GM23338 (cell line): ENCODE data around the gene EDN2.

Source experiments
- CREB1 ChIP-seq: fragments of 250-450 bp; sonication (Bioruptor Pico); IDR thresholded peaks from 2 replicates; pipeline ENCODE4 v1.5.0; 2020; ENCODE audit warnings: low read depth, mild to moderate bottlenecking, moderate library complexity
- EZH2 ChIP-seq: fragments of 200-600 bp; sonication (generic); IDR thresholded peaks from one replicate; pipeline ENCODE4 v1.8.0; 2017; ENCODE audit warnings: antibody characterized with exemption, mild to moderate bottlenecking, low read depth; ENCODE audit not compliant: unreplicated experiment
- EZH2phosphoT487 ChIP-seq: fragments of 200-600 bp; sonication (generic); IDR thresholded peaks from one replicate; pipeline ENCODE4 v1.8.1; 2018; ENCODE audit warnings: antibody characterized with exemption; ENCODE audit not compliant: unreplicated experiment
- JUNB ChIP-seq: IDR thresholded peaks from one replicate; pipeline ENCODE4 v1.6.1; 2016; ENCODE audit warnings: antibody characterized with exemption; ENCODE audit not compliant: unreplicated experiment
- POLR2AphosphoS5 ChIP-seq: IDR thresholded peaks from 2 replicates; pipeline ENCODE4 v1.6.1; 2016; ENCODE audit warnings: antibody characterized with exemption, low read depth
- ZNF114 ChIP-seq: fragments of 250-450 bp; sonication (Bioruptor Pico); IDR thresholded peaks from 2 replicates; pipeline ENCODE4 v1.5.0; 2020; ENCODE audit warnings: mild to moderate bottlenecking, moderate library complexity
- ZNF462 ChIP-seq: fragments of 250-450 bp; sonication (Bioruptor Pico); IDR thresholded peaks from 2 replicates; pipeline ENCODE4 v1.5.0; 2020; ENCODE audit warnings: mild to moderate bottlenecking, moderate library complexity
- TF ChIP-seq, protein P1 (sequence below), 2 experiments: fragments of 200-600 bp in 1 of 2; sonication (generic) in 1 of 2; conservative IDR thresholded peaks; 2 replicates each; pipeline versions ENCODE4 v1.5.1 to v1.6.1; 2016 to 2017; ENCODE audit warnings: antibody characterized with exemption in 2 of 2, low read depth in 2 of 2, mild to moderate bottlenecking in 2 of 2, moderate library complexity in 1 of 2
- TF ChIP-seq, protein P2 (sequence below): IDR thresholded peaks from one replicate; pipeline ENCODE4 v1.6.1; 2018; ENCODE audit warnings: antibody characterized with exemption; ENCODE audit not compliant: unreplicated experiment
- TF ChIP-seq, protein P3 (sequence below): IDR thresholded peaks from 2 replicates; pipeline ENCODE4 v1.6.1; 2016; ENCODE audit warnings: antibody characterized with exemption

DNA sequence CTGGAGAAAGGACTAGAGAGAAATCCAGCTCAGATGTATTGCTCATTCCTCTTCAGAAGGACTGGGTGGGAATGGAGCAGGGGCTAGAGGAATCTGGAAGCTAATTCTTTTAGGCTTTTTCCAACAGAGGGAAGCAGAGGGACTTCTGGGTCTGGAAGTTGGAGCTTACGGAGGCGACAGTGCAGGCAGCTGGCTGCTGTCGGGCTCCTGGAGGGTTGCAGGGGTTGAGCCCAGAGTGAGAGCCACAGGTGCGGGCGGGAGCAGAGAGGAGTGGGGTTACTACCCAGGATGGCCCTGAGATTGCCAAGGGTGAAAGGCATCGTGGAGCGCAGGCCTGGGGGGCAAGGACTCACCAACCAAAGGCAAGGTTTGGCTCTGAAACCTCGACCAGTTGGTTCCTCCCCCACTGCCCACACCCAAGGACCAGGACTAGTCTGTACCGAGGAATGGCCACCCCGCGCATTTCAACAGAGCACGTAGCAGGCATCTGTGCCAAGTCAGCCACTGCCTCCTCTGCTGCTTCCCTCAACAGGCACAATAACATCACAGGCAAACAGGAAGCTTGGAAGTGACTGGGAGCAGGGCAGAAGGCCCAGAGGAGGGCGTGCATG is 22.7 kb upstream of the EDN2 start:
- TF ChIP-seq, protein P1, sequence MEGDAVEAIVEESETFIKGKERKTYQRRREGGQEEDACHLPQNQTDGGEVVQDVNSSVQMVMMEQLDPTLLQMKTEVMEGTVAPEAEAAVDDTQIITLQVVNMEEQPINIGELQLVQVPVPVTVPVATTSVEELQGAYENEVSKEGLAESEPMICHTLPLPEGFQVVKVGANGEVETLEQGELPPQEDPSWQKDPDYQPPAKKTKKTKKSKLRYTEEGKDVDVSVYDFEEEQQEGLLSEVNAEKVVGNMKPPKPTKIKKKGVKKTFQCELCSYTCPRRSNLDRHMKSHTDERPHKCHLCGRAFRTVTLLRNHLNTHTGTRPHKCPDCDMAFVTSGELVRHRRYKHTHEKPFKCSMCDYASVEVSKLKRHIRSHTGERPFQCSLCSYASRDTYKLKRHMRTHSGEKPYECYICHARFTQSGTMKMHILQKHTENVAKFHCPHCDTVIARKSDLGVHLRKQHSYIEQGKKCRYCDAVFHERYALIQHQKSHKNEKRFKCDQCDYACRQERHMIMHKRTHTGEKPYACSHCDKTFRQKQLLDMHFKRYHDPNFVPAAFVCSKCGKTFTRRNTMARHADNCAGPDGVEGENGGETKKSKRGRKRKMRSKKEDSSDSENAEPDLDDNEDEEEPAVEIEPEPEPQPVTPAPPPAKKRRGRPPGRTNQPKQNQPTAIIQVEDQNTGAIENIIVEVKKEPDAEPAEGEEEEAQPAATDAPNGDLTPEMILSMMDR (conservative IDR thresholded peaks at IDR 0.05; ENCODE audit: low read depth in 2 of 2): no peak
- TF ChIP-seq POLR2AphosphoS5 (no peak), CREB1 (CRISPR knock-in tag) (no peak), EZH2 (no peak), ZNF114 (CRISPR knock-in tag) (no peak), ZNF462 (CRISPR knock-in tag) (no peak), EZH2phosphoT487 (no peak), JUNB (no peak)
- TF ChIP-seq, protein P2, sequence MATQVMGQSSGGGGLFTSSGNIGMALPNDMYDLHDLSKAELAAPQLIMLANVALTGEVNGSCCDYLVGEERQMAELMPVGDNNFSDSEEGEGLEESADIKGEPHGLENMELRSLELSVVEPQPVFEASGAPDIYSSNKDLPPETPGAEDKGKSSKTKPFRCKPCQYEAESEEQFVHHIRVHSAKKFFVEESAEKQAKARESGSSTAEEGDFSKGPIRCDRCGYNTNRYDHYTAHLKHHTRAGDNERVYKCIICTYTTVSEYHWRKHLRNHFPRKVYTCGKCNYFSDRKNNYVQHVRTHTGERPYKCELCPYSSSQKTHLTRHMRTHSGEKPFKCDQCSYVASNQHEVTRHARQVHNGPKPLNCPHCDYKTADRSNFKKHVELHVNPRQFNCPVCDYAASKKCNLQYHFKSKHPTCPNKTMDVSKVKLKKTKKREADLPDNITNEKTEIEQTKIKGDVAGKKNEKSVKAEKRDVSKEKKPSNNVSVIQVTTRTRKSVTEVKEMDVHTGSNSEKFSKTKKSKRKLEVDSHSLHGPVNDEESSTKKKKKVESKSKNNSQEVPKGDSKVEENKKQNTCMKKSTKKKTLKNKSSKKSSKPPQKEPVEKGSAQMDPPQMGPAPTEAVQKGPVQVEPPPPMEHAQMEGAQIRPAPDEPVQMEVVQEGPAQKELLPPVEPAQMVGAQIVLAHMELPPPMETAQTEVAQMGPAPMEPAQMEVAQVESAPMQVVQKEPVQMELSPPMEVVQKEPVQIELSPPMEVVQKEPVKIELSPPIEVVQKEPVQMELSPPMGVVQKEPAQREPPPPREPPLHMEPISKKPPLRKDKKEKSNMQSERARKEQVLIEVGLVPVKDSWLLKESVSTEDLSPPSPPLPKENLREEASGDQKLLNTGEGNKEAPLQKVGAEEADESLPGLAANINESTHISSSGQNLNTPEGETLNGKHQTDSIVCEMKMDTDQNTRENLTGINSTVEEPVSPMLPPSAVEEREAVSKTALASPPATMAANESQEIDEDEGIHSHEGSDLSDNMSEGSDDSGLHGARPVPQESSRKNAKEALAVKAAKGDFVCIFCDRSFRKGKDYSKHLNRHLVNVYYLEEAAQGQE: no peak
- TF ChIP-seq, protein P3, sequence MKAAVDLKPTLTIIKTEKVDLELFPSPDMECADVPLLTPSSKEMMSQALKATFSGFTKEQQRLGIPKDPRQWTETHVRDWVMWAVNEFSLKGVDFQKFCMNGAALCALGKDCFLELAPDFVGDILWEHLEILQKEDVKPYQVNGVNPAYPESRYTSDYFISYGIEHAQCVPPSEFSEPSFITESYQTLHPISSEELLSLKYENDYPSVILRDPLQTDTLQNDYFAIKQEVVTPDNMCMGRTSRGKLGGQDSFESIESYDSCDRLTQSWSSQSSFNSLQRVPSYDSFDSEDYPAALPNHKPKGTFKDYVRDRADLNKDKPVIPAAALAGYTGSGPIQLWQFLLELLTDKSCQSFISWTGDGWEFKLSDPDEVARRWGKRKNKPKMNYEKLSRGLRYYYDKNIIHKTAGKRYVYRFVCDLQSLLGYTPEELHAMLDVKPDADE: no peak
